Epithelial cell of proximal tubule (primary cell): Measurements from ENCODE around the gene LMBR1L. TPM values are rescaled to one million over a fixed set of nuclear protein-coding genes. Genes with fewer than 3 reads are reported as not detected.

ENCODE experiments used
- DNase-seq: peaks from one replicate; pipeline ENCODE4 v3.0.0-alpha.2; 2011; ENCODE audit warnings: low read depth
- H3K4me3 ChIP-seq: 2 replicates; pipeline ENCODE4 v1.5.1; 2011; ENCODE audit warnings: low read depth, mild to moderate bottlenecking, low read length
- CTCF ChIP-seq: conservative IDR thresholded peaks from 2 replicates; pipeline ENCODE4 v1.5.1; 2012; ENCODE audit warnings: low read depth, mild to moderate bottlenecking, low read length
- total RNA-seq: library from RNA; depleted of rRNA; stranded (reverse); fragments of >200 nt; gene quantifications from 2 replicates; pipeline ENCODE4 v1.2.3, GENCODE V29; 2015

Gene LMBR1L
- total RNA-seq, 1 donor from 2014 or later = 37.8 TPM

- peak; percentile 62 for TF ChIP-seq CTCF
- H3K4me3 ChIP-seq = peak overlapping the region; percentile 50
- DNase-seq = no peak
Observed at GRCh38 chr12:49092086-49092815, 18.4 kb downstream of the LMBR1L start.

- H3K4me3 ChIP-seq = peak overlapping the region; percentile 50
- no peak for TF ChIP-seq CTCF
- DNase-seq = no peak
Observed at GRCh38 chr12:49091836-49092085, 18.9 kb downstream of the LMBR1L start.

GRCh38 chr12:49091056-49091835 is 19.4 kb downstream of the LMBR1L start:
- H3K4me3 ChIP-seq = peak overlapping the region; percentile 50
- TF ChIP-seq CTCF = no peak
- DNase-seq = no peak

- no peak for DNase-seq
- peak; percentile 25 for TF ChIP-seq CTCF
- H3K4me3 ChIP-seq = peak overlapping the region; percentile 28
Observed at GRCh38 chr12:49089821-49090773, 20.6 kb downstream of the LMBR1L start.

GRCh38 chr12:49088932-49089330 is 21.7 kb downstream of the LMBR1L start:
- no peak for DNase-seq
- H3K4me3 ChIP-seq = no peak overlapping the region
- no peak for TF ChIP-seq CTCF

- peak; percentile 84 for TF ChIP-seq CTCF
- H3K4me3 ChIP-seq = peak overlapping the region; percentile 7
- peak; percentile 58 for DNase-seq
Observed at GRCh38 chr12:49088150-49088931, 22.3 kb downstream of the LMBR1L start.
